Measurements from ENCODE around the gene CREBRF. TPM values are rescaled to one million over a fixed set of nuclear protein-coding genes. Genes with fewer than 3 reads are reported as not detected.

The CREBRF gene
- polyA plus RNA-seq, 2 of the 4 experiments (the other 2 are of a cell fraction): 1.8 to 7.2 TPM

DNA sequence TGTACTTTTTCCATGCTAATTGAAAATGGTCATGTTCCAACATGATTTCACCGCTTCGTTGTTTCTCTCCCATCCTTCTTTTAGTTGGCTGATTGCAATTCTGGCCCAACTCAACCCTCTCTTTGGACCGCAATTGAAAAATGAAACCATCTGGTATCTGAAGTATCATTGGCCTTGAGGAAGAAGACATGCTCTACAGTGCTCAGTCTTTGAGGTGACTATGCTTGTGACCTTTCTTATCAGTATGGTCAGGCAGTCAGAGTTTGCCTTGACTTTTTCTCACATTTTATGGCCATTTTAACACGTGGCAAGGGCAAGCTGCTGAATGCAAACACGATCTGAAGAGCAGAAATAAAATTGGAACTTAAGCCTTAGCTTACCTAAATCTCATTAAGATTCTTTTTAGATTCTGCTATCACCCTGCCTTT lies 36.0 kb upstream of the CREBRF start:
- H3K9me3 ChIP-seq: no peaks in the 10 kb centered on the region
- POLR2A ChIA-PET: no interaction called here
- 89% methylated on average over 5 of the region's 5 CpGs for WGBS (ENCODE audit: missing lambda C conversion rate)
- H3K27ac ChIP-seq: no peak overlapping the region
- H3K4me3 ChIP-seq: no peak overlapping the region
- peaks cover 20% of the 10 kb centered on the region for H3K4me1 ChIP-seq
- no peak for FAIRE-seq
- CTCF ChIA-PET: interaction anchor here (1.3 kb wide), 1 partner anchor 313 kb away, joined by 3 read pairs; no protein-coding TSS in a partner anchor
- TF ChIP-seq EHF (CRISPR knock-in tag; IDR thresholded peaks at IDR 0.05) (no peak), ZNF302 (CRISPR knock-in tag; IDR thresholded peaks at IDR 0.05) (no peak), HEYL (CRISPR knock-in tag; IDR thresholded peaks at IDR 0.05) (no peak), HOXA7 (CRISPR knock-in tag; IDR thresholded peaks at IDR 0.05) (no peak), NPAS2 (CRISPR knock-in tag; IDR thresholded peaks at IDR 0.05; ENCODE audit: borderline replicate concordance) (no peak), RARB (CRISPR knock-in tag; IDR thresholded peaks at IDR 0.05) (no peak), KDM5A (IDR thresholded peaks at IDR 0.05) (no peak), PHF8 (IDR thresholded peaks at IDR 0.05; ENCODE audit: borderline replicate concordance, low read depth) (no peak), RNF2 (IDR thresholded peaks at IDR 0.05; ENCODE audit: borderline replicate concordance, low read depth) (no peak), HDAC2 (IDR thresholded peaks at IDR 0.05) (no peak), ESRRA (IDR thresholded peaks at IDR 0.05; ENCODE audit: borderline replicate concordance, low read length) (no peak), MYC (IDR thresholded peaks at IDR 0.05; ENCODE audit: borderline replicate concordance, low read length) (no peak), JUNB (IDR thresholded peaks at IDR 0.05) (no peak), ZFP36 (IDR thresholded peaks at IDR 0.05; ENCODE audit: borderline replicate concordance, partially characterized antibody) (no peak)
- TF ChIP-seq, protein P1, sequence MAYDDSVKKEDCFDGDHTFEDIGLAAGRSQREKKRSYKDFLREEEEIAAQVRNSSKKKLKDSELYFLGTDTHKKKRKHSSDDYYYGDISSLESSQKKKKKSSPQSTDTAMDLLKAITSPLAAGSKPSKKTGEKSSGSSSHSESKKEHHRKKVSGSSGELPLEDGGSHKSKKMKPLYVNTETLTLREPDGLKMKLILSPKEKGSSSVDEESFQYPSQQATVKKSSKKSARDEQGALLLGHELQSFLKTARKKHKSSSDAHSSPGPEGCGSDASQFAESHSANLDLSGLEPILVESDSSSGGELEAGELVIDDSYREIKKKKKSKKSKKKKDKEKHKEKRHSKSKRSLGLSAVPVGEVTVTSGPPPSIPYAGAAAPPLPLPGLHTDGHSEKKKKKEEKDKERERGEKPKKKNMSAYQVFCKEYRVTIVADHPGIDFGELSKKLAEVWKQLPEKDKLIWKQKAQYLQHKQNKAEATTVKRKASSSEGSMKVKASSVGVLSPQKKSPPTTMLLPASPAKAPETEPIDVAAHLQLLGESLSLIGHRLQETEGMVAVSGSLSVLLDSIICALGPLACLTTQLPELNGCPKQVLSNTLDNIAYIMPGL (CRISPR knock-in tag; IDR thresholded peaks at IDR 0.05; ENCODE audit: borderline replicate concordance): no peak
- TF ChIP-seq, protein P2, sequence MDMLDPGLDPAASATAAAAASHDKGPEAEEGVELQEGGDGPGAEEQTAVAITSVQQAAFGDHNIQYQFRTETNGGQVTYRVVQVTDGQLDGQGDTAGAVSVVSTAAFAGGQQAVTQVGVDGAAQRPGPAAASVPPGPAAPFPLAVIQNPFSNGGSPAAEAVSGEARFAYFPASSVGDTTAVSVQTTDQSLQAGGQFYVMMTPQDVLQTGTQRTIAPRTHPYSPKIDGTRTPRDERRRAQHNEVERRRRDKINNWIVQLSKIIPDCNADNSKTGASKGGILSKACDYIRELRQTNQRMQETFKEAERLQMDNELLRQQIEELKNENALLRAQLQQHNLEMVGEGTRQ (IDR thresholded peaks at IDR 0.05): no peak
- DNase-seq (ENCODE audit: low read depth in 1 of 2, low spot score in 1 of 2): no peak
- no peak for ATAC-seq
- H3K4me2 ChIP-seq: no peak overlapping the region

DNA sequence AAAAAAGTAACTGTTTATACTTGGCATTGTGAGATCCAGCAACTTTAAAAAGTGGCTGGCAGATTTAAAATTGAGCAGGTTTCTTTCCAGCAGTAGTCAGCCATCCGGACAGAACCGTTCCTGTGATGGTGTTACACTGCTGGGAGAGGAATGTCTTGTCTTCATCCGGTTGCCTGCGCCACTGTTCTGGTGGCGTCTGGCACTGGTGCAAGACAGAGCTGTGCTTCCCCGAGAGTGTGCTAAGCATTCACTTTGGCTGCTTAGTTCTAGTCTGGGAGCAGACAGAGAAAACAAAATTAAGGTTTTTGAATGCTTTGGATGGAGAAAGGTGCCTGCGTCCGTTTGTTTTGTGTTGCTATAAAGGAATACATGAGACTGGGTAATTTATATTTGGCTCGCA lies 35.5 kb upstream of the CREBRF start:
- no peaks in the 10 kb centered on the region for H3K9me3 ChIP-seq
- FAIRE-seq (no peak), DNase-seq (ENCODE audit: low read depth in 1 of 2, low spot score in 1 of 2) (no peak), ATAC-seq (no peak)
- WGBS (ENCODE audit: missing lambda C conversion rate): 94% methylated on average over 9 of the region's 9 CpGs
- H3K4me2 ChIP-seq: no peak overlapping the region
- H3K4me3 ChIP-seq: no peak overlapping the region
- POLR2A ChIA-PET: no interaction called here
- CTCF ChIA-PET: interaction anchor here (1.3 kb wide), 1 partner anchor 313 kb away, joined by 3 read pairs; no protein-coding TSS in a partner anchor
- peaks cover 15% of the 10 kb centered on the region for H3K4me1 ChIP-seq
- no peak for TF ChIP-seq KDM5A (IDR thresholded peaks at IDR 0.05)
- TF ChIP-seq GATA3 (IDR thresholded peaks at IDR 0.05; ENCODE audit: borderline replicate concordance): no peak
- no peak for TF ChIP-seq CEBPB (IDR thresholded peaks at IDR 0.05)
- TF ChIP-seq TFCP2L1 (CRISPR knock-in tag; IDR thresholded peaks at IDR 0.05): no peak
- no peak for TF ChIP-seq BHLHE40 (IDR thresholded peaks at IDR 0.05; ENCODE audit: low read depth, low read length)
- no peak for TF ChIP-seq FOSB (CRISPR knock-in tag; IDR thresholded peaks at IDR 0.05)
- TF ChIP-seq HEYL (CRISPR knock-in tag; IDR thresholded peaks at IDR 0.05): no peak
- no peak for TF ChIP-seq CBX2 (IDR thresholded peaks at IDR 0.05; ENCODE audit: borderline replicate concordance, low read depth)
- no peak for TF ChIP-seq RFX5 (IDR thresholded peaks at IDR 0.05)
- no peak for TF ChIP-seq MYC (IDR thresholded peaks at IDR 0.05; ENCODE audit: borderline replicate concordance, low read length)
- TF ChIP-seq SMC3 (IDR thresholded peaks at IDR 0.05): no peak
- H3K27ac ChIP-seq: no peak overlapping the region
